A673 (cell line): ENCODE measurements around the gene CAMK2G. TPM values are rescaled to one million over a fixed set of nuclear protein-coding genes. Genes with fewer than 3 reads are reported as not detected.
"Not testable (repeated sequence)": the region's sequence is repeated elsewhere in the genome, so short reads cannot be mapped to it uniquely, and the experiment has no call there.

Experiments used
- BruUV-seq: library from RNA; stranded (reverse); fragments of 400-500 nt; replicated peaks from 2 replicates; lab custom pipeline; 2021; lab: Mats Ljungman, UMichigan
- CTCF ChIA-PET: fragments of 300-600 bp; sonication (Branson Sonifier 250); formaldehyde crosslinking; loops from one replicate; lab custom pipeline; 2022; ENCODE audit warnings: antibody characterized with exemption; lab: Charles Lee
- POLR2A ChIA-PET: fragments of 300-600 bp; sonication (Branson Sonifier 250); formaldehyde crosslinking; loops from one replicate; lab custom pipeline; 2022; ENCODE audit warnings: antibody characterized with exemption; ENCODE audit not compliant: low non-redundant PET; lab: Charles Lee
- DNase-seq: peaks from one replicate; pipeline ENCODE4 v3.0.0-alpha.2; 2015; ENCODE audit warnings: low spot score
- H3K27ac ChIP-seq: fragments of 200-600 bp; sonication (generic); 2 replicates; pipeline ENCODE4 v1.5.1; 2016; ENCODE audit warnings: mixed run types, low read depth, mild to moderate bottlenecking, mixed read lengths, antibody characterized with exemption, low read length; ENCODE audit not compliant: poor library complexity, severe bottlenecking
- H3K27me3 ChIP-seq: fragments of 200-600 bp; sonication (generic); replicated peaks from 2 replicates; pipeline ENCODE4 v1.6.1; 2017; ENCODE audit warnings: mixed run types, low read depth, mild to moderate bottlenecking, mixed read lengths, antibody characterized with exemption, low read length; ENCODE audit not compliant: insufficient read depth, poor library complexity
- H3K36me3 ChIP-seq: fragments of 200-600 bp; sonication (generic); 2 replicates; pipeline ENCODE4 v1.6.1; 2016; ENCODE audit warnings: mixed run types, mild to moderate bottlenecking, mixed read lengths, antibody characterized with exemption, low read length; ENCODE audit not compliant: insufficient read depth, poor library complexity, severe bottlenecking
- H3K4me1 ChIP-seq: fragments of 200-600 bp; sonication (generic); 2 replicates; pipeline ENCODE4 v1.6.1; 2017; ENCODE audit warnings: mixed run types, mild to moderate bottlenecking, mixed read lengths, antibody characterized with exemption, low read length; ENCODE audit not compliant: insufficient read depth, poor library complexity, severe bottlenecking
- H3K4me3 ChIP-seq: fragments of 200-600 bp; sonication (generic); 2 replicates; pipeline ENCODE4 v1.5.1; 2016; ENCODE audit warnings: low read depth, mixed run types, mild to moderate bottlenecking, mixed read lengths, low read length; ENCODE audit not compliant: poor library complexity, severe bottlenecking
- H3K9me3 ChIP-seq: fragments of 200-600 bp; sonication (generic); 2 replicates; pipeline ENCODE4 v1.6.1; 2016; ENCODE audit warnings: mixed run types, low read depth, mild to moderate bottlenecking, mixed read lengths, antibody characterized with exemption, low read length; ENCODE audit not compliant: poor library complexity, severe bottlenecking
- CTCF ChIP-seq: fragments of 300-800, 200-600 bp; sonication (generic); conservative IDR thresholded peaks from 2 replicates; pipeline ENCODE4 v1.5.1; 2017; ENCODE audit warnings: low read depth, mild to moderate bottlenecking, antibody characterized with exemption, low read length, moderate library complexity, mixed read lengths
- EZH2 ChIP-seq: fragments of 200-600 bp; sonication (generic); IDR thresholded peaks from 2 replicates; pipeline ENCODE4 v1.6.1; 2017; ENCODE audit warnings: borderline replicate concordance, low read depth, mild to moderate bottlenecking, mixed read lengths, antibody characterized with exemption, low read length; ENCODE audit not compliant: poor library complexity, severe bottlenecking
- intact Hi-C: fragments of 100-400 bp; cut with micrococcal nuclease; formaldehyde crosslinking; loops from one replicate; pipeline ENCODE4 v1.10.0; 2022; ENCODE audit not compliant: unreplicated experiment
- total RNA-seq: library from RNA; stranded (reverse); gene quantifications from 2 replicates; pipeline ENCODE4 v1.2.3, GENCODE V29; 2021

The CAMK2G gene
- total RNA-seq, 1 experiment from 2014 or later = 32.7 TPM

DNA sequence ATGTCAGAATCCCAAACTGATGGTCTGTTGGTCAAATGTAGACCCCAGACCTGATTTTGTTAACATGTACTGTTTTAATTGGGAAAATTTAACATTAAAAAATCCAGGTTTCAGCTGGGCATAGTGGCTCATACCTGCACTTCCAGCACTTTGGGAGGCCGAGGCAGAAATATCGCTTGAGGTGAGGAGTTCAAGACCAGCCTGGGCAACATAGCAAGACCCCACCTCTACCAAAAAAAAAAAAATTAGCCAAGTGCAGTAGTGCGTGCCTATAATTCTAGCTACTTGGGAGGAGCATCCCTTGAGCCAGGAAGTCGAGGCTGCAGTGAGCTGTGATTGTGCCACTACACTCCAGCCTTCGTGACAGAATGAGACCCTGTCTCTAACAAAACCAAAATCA lies 15.9 kb upstream of the CAMK2G start:
- ChIA-PET CTCF (interaction anchor here (0.5 kb wide), 1 partner anchor 162 kb away, joined by 3 read pairs; no protein-coding TSS in a partner anchor), POLR2A (interaction anchor here (0.7 kb wide), 1 partner anchor 189 kb away, joined by 27 read pairs; no protein-coding TSS in a partner anchor)
- no peak for TF ChIP-seq EZH2
- no peak for TF ChIP-seq CTCF
- Histone ChIP-seq H3K9me3 (no peaks in the 10 kb centered on the region), H3K27ac (no peak overlapping the region), H3K36me3 (no peaks in the 10 kb centered on the region), H3K27me3 (no peaks in the 10 kb centered on the region), H3K4me1 (peaks cover 38% of the 10 kb centered on the region), H3K4me3 (no peak overlapping the region)
- intact Hi-C loops = no loop called here
- DNase-seq = no peak
- BruUV-seq = no TSS peak

DNA sequence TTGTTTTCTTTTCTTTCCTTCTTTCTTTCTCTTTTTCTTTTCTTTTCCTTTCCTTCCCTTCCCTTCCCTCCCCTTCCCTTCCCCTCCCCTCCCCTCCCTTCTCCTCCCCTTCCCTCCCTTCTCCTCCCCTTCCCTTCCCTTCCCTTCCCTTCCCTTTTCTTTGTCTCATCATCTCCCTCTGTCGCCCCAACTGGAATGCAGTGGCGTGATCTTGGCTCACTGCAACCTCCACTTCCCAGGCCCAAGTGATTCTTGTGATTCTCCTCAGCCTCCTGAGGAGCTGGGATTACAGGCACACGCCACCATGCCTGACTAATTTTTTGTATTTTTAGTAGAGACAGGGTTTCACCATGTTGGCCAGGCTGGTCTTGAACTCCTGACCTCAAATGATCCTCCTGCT lies 15.1 kb upstream of the CAMK2G start:
- CTCF ChIA-PET = interaction anchor here (0.8 to 2.7 kb wide), 2 partner anchors 51 to 169 kb away, joined by 7 to 16 read pairs; no protein-coding TSS in a partner anchor
- intact Hi-C loops = loop anchor here (5.0 kb wide), 1 partner anchor 348 kb away; no protein-coding TSS in a partner anchor
- peaks cover 38% of the 10 kb centered on the region for H3K4me1 ChIP-seq
- not testable (repeated sequence) for H3K27ac ChIP-seq, DNase-seq, H3K36me3 ChIP-seq, H3K4me3 ChIP-seq, H3K27me3 ChIP-seq, H3K9me3 ChIP-seq, BruUV-seq
- POLR2A ChIA-PET = interaction anchor here (0.6 kb wide), 1 partner anchor 287 kb away, joined by 5 read pairs; no protein-coding TSS in a partner anchor

DNA sequence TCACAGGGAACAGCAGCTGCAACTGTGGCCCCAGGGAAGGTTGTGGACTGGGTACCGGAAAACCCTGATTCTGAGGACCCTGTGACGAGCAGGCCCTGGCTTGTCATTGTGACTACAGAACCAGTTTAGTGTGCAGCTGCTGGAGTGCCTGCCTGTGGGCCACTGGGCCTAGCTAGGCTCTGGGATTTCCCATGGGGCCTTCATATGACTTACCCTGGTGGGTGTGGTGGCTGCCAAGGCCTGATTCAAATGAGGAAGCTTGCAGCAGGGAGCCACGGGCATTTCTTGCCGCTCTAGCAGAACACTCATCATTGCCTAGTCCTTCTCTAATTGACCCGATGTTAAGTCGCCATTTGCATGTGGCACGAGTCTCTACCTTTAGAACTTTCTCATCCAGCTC lies 14.7 kb upstream of the CAMK2G start:
- POLR2A ChIA-PET = interaction anchor here (0.5 to 0.6 kb wide), 2 partner anchors 287 to 1116 kb away, joined by 5 to 8 read pairs; no protein-coding TSS in a partner anchor
- H3K4me1 ChIP-seq = peaks cover 38% of the 10 kb centered on the region
- intact Hi-C loops = loop anchor here (5.0 kb wide), 1 partner anchor 348 kb away; no protein-coding TSS in a partner anchor
- CTCF ChIA-PET = interaction anchor here (0.8 to 2.9 kb wide), 3 partner anchors 52 to 214 kb away, joined by 7 to 28 read pairs (median 16); no protein-coding TSS in a partner anchor
- H3K9me3 ChIP-seq = no peaks in the 10 kb centered on the region
- no peak overlapping the region for H3K4me3 ChIP-seq
- H3K27ac ChIP-seq = peak overlapping the region; percentile 77
- peak; percentile 92 for DNase-seq
- BruUV-seq = no TSS peak
- TF ChIP-seq CTCF (no peak), EZH2 (no peak)
- H3K27me3 ChIP-seq = no peaks in the 10 kb centered on the region
- H3K36me3 ChIP-seq = no peaks in the 10 kb centered on the region
